ENCODE measurements around the gene MRPL45. TPM values are rescaled to one million over a fixed set of nuclear protein-coding genes. Genes with fewer than 3 reads are reported as not detected.

The MRPL45 gene
- total RNA-seq, 1 donor from 2014 or later = 34.0 TPM

GRCh38 chr17:38352245-38353085 lies 55.5 kb downstream of the MRPL45 start:
- H3K27ac Mint-ChIP-seq (ENCODE audit: unreplicated experiment) = peak overlapping the region; percentile 48
- H3K36me3 Mint-ChIP-seq (ENCODE audit: unreplicated experiment) = no peaks in the 10 kb centered on the region
- peaks cover 7% of the 10 kb centered on the region for H3K27me3 Mint-ChIP-seq (ENCODE audit: unreplicated experiment)
- peak overlapping the region; percentile 86 for H3K4me3 Mint-ChIP-seq (ENCODE audit: unreplicated experiment)
- peaks cover 4% of the 10 kb centered on the region for H3K9me3 Mint-ChIP-seq (ENCODE audit: unreplicated experiment)
- no peak for TF ChIP-seq CTCF (IDR thresholded peaks at IDR 0.05; ENCODE audit: partially characterized antibody, unreplicated experiment)
- H3K4me1 Mint-ChIP-seq (ENCODE audit: low read depth, unreplicated experiment) = peaks cover 18% of the 10 kb centered on the region
- DNase-seq = peak; percentile 66

- DNase-seq = no peak
- H3K36me3 Mint-ChIP-seq (ENCODE audit: unreplicated experiment) = no peaks in the 10 kb centered on the region
- peaks cover 4% of the 10 kb centered on the region for H3K9me3 Mint-ChIP-seq (ENCODE audit: unreplicated experiment)
- peaks cover 21% of the 10 kb centered on the region for H3K4me1 Mint-ChIP-seq (ENCODE audit: low read depth, unreplicated experiment)
- TF ChIP-seq CTCF (IDR thresholded peaks at IDR 0.05; ENCODE audit: partially characterized antibody, unreplicated experiment) = no peak
- peak overlapping the region; percentile 86 for H3K4me3 Mint-ChIP-seq (ENCODE audit: unreplicated experiment)
- peak overlapping the region; percentile 48 for H3K27ac Mint-ChIP-seq (ENCODE audit: unreplicated experiment)
- peaks cover 7% of the 10 kb centered on the region for H3K27me3 Mint-ChIP-seq (ENCODE audit: unreplicated experiment)
These were observed 56.2 kb downstream of the MRPL45 start for GRCh38 chr17:38353086-38353604.

GRCh38 chr17:38353668-38354067 lies 56.7 kb downstream of the MRPL45 start:
- H3K4me3 Mint-ChIP-seq (ENCODE audit: unreplicated experiment) = peak overlapping the region; percentile 86
- peaks cover 4% of the 10 kb centered on the region for H3K9me3 Mint-ChIP-seq (ENCODE audit: unreplicated experiment)
- H3K4me1 Mint-ChIP-seq (ENCODE audit: low read depth, unreplicated experiment) = peaks cover 24% of the 10 kb centered on the region
- no peaks in the 10 kb centered on the region for H3K36me3 Mint-ChIP-seq (ENCODE audit: unreplicated experiment)
- no peak for TF ChIP-seq CTCF (IDR thresholded peaks at IDR 0.05; ENCODE audit: partially characterized antibody, unreplicated experiment)
- peak overlapping the region; percentile 48 for H3K27ac Mint-ChIP-seq (ENCODE audit: unreplicated experiment)
- DNase-seq = no peak
- peaks cover 7% of the 10 kb centered on the region for H3K27me3 Mint-ChIP-seq (ENCODE audit: unreplicated experiment)

GRCh38 chr17:38354466-38354865 lies 57.5 kb downstream of the MRPL45 start:
- H3K4me1 Mint-ChIP-seq (ENCODE audit: low read depth, unreplicated experiment) = peaks cover 31% of the 10 kb centered on the region

More at GRCh38 chr17:38354466-38354865, 57.5 kb downstream of the MRPL45 start:
- peaks cover 4% of the 10 kb centered on the region for H3K9me3 Mint-ChIP-seq (ENCODE audit: unreplicated experiment)
- H3K4me3 Mint-ChIP-seq (ENCODE audit: unreplicated experiment) = peak overlapping the region; percentile 86
- no peak for DNase-seq
- no peak for TF ChIP-seq CTCF (IDR thresholded peaks at IDR 0.05; ENCODE audit: partially characterized antibody, unreplicated experiment)
- H3K27me3 Mint-ChIP-seq (ENCODE audit: unreplicated experiment) = peaks cover 7% of the 10 kb centered on the region
- H3K27ac Mint-ChIP-seq (ENCODE audit: unreplicated experiment) = no peak overlapping the region
- H3K36me3 Mint-ChIP-seq (ENCODE audit: unreplicated experiment) = no peaks in the 10 kb centered on the region
